Measurements from ENCODE around the gene NCS1. TPM values are rescaled to one million over a fixed set of nuclear protein-coding genes. Genes with fewer than 3 reads are reported as not detected.
A peak's percentile ranks its signal among the peaks of the same experiment; 100 is the strongest.

The NCS1 gene
- total and polyA plus RNA-seq, 8 donors: 16.7 to 24.9 (median 19.7) TPM

GRCh38 chr9:130195638-130196037, 23.4 kb downstream of the NCS1 start:
- no peaks in the 10 kb centered on the region for H3K9me3 ChIP-seq
- ATAC-seq: no peak

GRCh38 chr9:130196643-130197042, 24.4 kb downstream of the NCS1 start:
- intact Hi-C loops (cut with DNase I): no loop called here
- Histone ChIP-seq H3K27me3 (no peaks in the 10 kb centered on the region), H3K27ac (no peak overlapping the region), H3K36me3 (no peaks in the 10 kb centered on the region), H3K4me3 (no peak overlapping the region), H3K4me1 (no peaks in the 10 kb centered on the region), H3K9me3 (no peaks in the 10 kb centered on the region)
- no peak for ATAC-seq
- DNase-seq: peak in 1 of 4 donors; percentile 56
- TF ChIP-seq, protein P1, sequence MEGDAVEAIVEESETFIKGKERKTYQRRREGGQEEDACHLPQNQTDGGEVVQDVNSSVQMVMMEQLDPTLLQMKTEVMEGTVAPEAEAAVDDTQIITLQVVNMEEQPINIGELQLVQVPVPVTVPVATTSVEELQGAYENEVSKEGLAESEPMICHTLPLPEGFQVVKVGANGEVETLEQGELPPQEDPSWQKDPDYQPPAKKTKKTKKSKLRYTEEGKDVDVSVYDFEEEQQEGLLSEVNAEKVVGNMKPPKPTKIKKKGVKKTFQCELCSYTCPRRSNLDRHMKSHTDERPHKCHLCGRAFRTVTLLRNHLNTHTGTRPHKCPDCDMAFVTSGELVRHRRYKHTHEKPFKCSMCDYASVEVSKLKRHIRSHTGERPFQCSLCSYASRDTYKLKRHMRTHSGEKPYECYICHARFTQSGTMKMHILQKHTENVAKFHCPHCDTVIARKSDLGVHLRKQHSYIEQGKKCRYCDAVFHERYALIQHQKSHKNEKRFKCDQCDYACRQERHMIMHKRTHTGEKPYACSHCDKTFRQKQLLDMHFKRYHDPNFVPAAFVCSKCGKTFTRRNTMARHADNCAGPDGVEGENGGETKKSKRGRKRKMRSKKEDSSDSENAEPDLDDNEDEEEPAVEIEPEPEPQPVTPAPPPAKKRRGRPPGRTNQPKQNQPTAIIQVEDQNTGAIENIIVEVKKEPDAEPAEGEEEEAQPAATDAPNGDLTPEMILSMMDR (IDR thresholded peaks at IDR 0.05): no peak

More at GRCh38 chr9:130195638-130196037, 23.4 kb downstream of the NCS1 start:
- no peak for DNase-seq
- Histone ChIP-seq H3K4me1 (no peaks in the 10 kb centered on the region), H3K27me3 (no peaks in the 10 kb centered on the region), H3K4me3 (no peak overlapping the region), H3K27ac (no peak overlapping the region), H3K36me3 (no peaks in the 10 kb centered on the region)
- intact Hi-C loops (cut with DNase I): no loop called here
- TF ChIP-seq, protein P1 (IDR thresholded peaks at IDR 0.05): no peak

DNA sequence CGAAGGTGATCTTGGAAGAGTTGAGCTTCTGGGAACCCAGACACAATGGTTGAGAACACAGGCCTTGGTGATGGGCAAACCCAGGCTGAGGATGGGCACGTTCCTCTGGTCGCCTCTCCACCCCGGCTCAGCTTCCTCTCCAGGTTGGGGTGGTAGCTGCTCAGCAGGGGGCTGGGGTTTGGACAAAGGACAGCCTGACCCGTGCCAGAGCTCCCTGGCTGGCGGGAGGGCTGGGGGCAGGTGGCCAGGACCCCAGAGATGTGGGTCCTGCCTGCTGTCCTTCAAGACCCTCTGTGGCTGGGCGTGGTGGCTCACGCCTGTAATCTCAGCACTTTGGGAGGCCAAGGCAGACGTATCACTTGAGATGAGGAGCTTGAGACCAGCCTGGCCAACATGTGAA, 25.2 kb downstream of the NCS1 start:
- no peaks in the 10 kb centered on the region for H3K4me1 ChIP-seq
- H3K9me3 ChIP-seq: no peaks in the 10 kb centered on the region
- ATAC-seq (no peak), DNase-seq (no peak)
- intact Hi-C loops (cut with DNase I): no loop called here
- no peaks in the 10 kb centered on the region for H3K27me3 ChIP-seq
- H3K36me3 ChIP-seq: no peaks in the 10 kb centered on the region
- TF ChIP-seq, protein P1 (IDR thresholded peaks at IDR 0.05): no peak
- H3K27ac ChIP-seq: no peak overlapping the region
- H3K4me3 ChIP-seq: no peak overlapping the region

GRCh38 chr9:130197888-130198287, 25.7 kb downstream of the NCS1 start:
- H3K4me3 ChIP-seq: no peak overlapping the region
- ATAC-seq (no peak), DNase-seq (no peak)
- intact Hi-C loops (cut with DNase I): no loop called here
- H3K9me3 ChIP-seq: no peaks in the 10 kb centered on the region
- H3K27ac ChIP-seq: no peak overlapping the region
- H3K27me3 ChIP-seq: no peaks in the 10 kb centered on the region
- no peaks in the 10 kb centered on the region for H3K4me1 ChIP-seq
- TF ChIP-seq, protein P1 (IDR thresholded peaks at IDR 0.05): no peak
- H3K36me3 ChIP-seq: no peaks in the 10 kb centered on the region

- no peak overlapping the region for H3K4me3 ChIP-seq
- intact Hi-C loops (cut with DNase I): no loop called here
- no peaks in the 10 kb centered on the region for H3K4me1 ChIP-seq
- no peaks in the 10 kb centered on the region for H3K27me3 ChIP-seq
- no peak for DNase-seq
- H3K36me3 ChIP-seq: no peaks in the 10 kb centered on the region
- H3K27ac ChIP-seq: no peak overlapping the region
- ATAC-seq: no peak
- no peaks in the 10 kb centered on the region for H3K9me3 ChIP-seq
- TF ChIP-seq, protein P1 (IDR thresholded peaks at IDR 0.05): no peak
Measured at GRCh38 chr9:130198501-130199179, 26.4 kb downstream of the NCS1 start.
